Stimulated activated CD4-positive, alpha-beta T cell treated with anti-CD3 and anti-CD28 coated beads, Interleukin-1b, Interleukin-23, amount 100 ng/mL, for 48 hours (primary cell): Measurements from ENCODE around the gene STAT3.
"Not testable (repeated sequence)": the region's sequence is repeated elsewhere in the genome, so short reads cannot be mapped to it uniquely, and the experiment has no call there.

Source experiments
- DNase-seq: peaks from one replicate; pipeline ENCODE4 v3.0.0-alpha.2; 2020

STAT3 gene

GRCh38 chr17:42388381-42389134, at the start of gene STAT3:
STAT3 (minus strand) TSS chr17:42388442; CDS start chr17:42348516, 39,926 bp downstream.
- peak; percentile 100 for DNase-seq

- DNase-seq: no peak
Observed at GRCh38 chr17:42436391-42436790, 48.1 kb upstream of the STAT3 start.

- no peak for DNase-seq
Observed at GRCh38 chr17:42431758-42432161, 43.5 kb upstream of the STAT3 start.

- DNase-seq: no peak
Observed at GRCh38 chr17:42429726-42430447, 41.6 kb upstream of the STAT3 start.

- DNase-seq: no peak
Observed at GRCh38 chr17:42428141-42428944, 40.1 kb upstream of the STAT3 start.

GRCh38 chr17:42424991-42425610, 36.9 kb upstream of the STAT3 start:
- DNase-seq: no peak

GRCh38 chr17:42423766-42424165, 35.5 kb upstream of the STAT3 start:
- no peak for DNase-seq

- DNase-seq: peak; percentile 36
Observed at GRCh38 chr17:42422958-42423712, 34.9 kb upstream of the STAT3 start, which contains the start of gene CAVIN1. CAVIN1 (minus strand) TSS chr17:42423256; CDS start chr17:42423097, 159 bp downstream.

- peak; percentile 53 for DNase-seq
Observed at GRCh38 chr17:42422412-42422957, 34.2 kb upstream of the STAT3 start.

- no peak for DNase-seq
Observed at GRCh38 chr17:42421507-42422338, 33.5 kb upstream of the STAT3 start.

GRCh38 chr17:42421136-42421506, 32.9 kb upstream of the STAT3 start:
- no peak for DNase-seq

GRCh38 chr17:42417981-42418380, 29.7 kb upstream of the STAT3 start:
- DNase-seq: not testable (repeated sequence)

- DNase-seq: peak; percentile 70
Observed at GRCh38 chr17:42414704-42415409, 26.6 kb upstream of the STAT3 start.

- no peak for DNase-seq
Observed at GRCh38 chr17:42413464-42414040, 25.3 kb upstream of the STAT3 start.

GRCh38 chr17:42411905-42412679, 23.9 kb upstream of the STAT3 start:
- DNase-seq: no peak

- no peak for DNase-seq
Observed at GRCh38 chr17:42411361-42411760, 23.1 kb upstream of the STAT3 start.

GRCh38 chr17:42410319-42410685, 22.1 kb upstream of the STAT3 start:
- no peak for DNase-seq

GRCh38 chr17:42409523-42410318, 21.5 kb upstream of the STAT3 start:
- DNase-seq: no peak
